OCI-LY1 (cell line): Measurements from ENCODE around the gene ZDHHC12.

Experiments used
- H2AFZ ChIP-seq: fragments of 200-600 bp; sonication (generic), shearing (Covaris generic); 2 replicates; pipeline ENCODE4 v1.6.0; 2014; ENCODE audit warnings: antibody characterized with exemption, mild to moderate bottlenecking, low read length
- H3F3A ChIP-seq: fragments of 200-600 bp; sonication (generic), shearing (Covaris generic); 2 replicates; pipeline ENCODE4 v1.6.0; 2014; ENCODE audit warnings: mild to moderate bottlenecking, antibody characterized with exemption, low read length, moderate library complexity; ENCODE audit not compliant: insufficient read depth
- H3K27ac ChIP-seq: fragments of 200-600 bp; sonication (generic); 2 replicates; pipeline ENCODE4 v1.5.1; 2014; ENCODE audit warnings: low read length, mixed run types, mild to moderate bottlenecking, low read depth; ENCODE audit not compliant: poor library complexity, severe bottlenecking
- H3K27me3 ChIP-seq: fragments of 200-600 bp; sonication (generic); 2 replicates; pipeline ENCODE4 v1.6.0; 2014; ENCODE audit warnings: antibody characterized with exemption, mild to moderate bottlenecking, low read length, moderate library complexity; ENCODE audit not compliant: insufficient read depth
- H3K36me3 ChIP-seq: fragments of 200-600 bp; sonication (generic); 2 replicates; pipeline ENCODE4 v1.6.1; 2014; ENCODE audit warnings: mild to moderate bottlenecking, antibody characterized with exemption, low read length, moderate library complexity, mixed read lengths; ENCODE audit not compliant: insufficient read depth
- H3K4me1 ChIP-seq: fragments of 200-600 bp; sonication (generic); 2 replicates; pipeline ENCODE4 v1.5.1; 2014; ENCODE audit warnings: mild to moderate bottlenecking, low read length, moderate library complexity; ENCODE audit not compliant: insufficient read depth, severe bottlenecking
- H3K4me2 ChIP-seq: fragments of 200-600 bp; sonication (generic), shearing (Covaris generic); 2 replicates; pipeline ENCODE4 v1.6.1; 2014; ENCODE audit warnings: low read length
- H3K4me3 ChIP-seq: fragments of 200-600 bp; sonication (generic); 2 replicates; pipeline ENCODE4 v1.5.1; 2014; ENCODE audit warnings: low read length, low read depth, mild to moderate bottlenecking, mixed read lengths; ENCODE audit not compliant: poor library complexity, severe bottlenecking
- H3K79me2 ChIP-seq: fragments of 200-600 bp; shearing (Covaris generic); 2 replicates; pipeline ENCODE4 v1.6.1; 2016; ENCODE audit warnings: mixed run types, low read length, mixed read lengths; ENCODE audit not compliant: insufficient read depth
- H3K9ac ChIP-seq: fragments of 200-600 bp; sonication (generic), shearing (Covaris generic); 2 replicates; pipeline ENCODE4 v1.6.1; 2014; ENCODE audit warnings: mild to moderate bottlenecking, low read length, mixed read lengths
- H3K9me2 ChIP-seq: fragments of 200-600 bp; sonication (generic), shearing (Covaris generic); 2 replicates; pipeline ENCODE4 v1.6.1; 2014; ENCODE audit warnings: low read depth, mild to moderate bottlenecking, low read length, mixed read lengths
- H3K9me3 ChIP-seq: fragments of 200-600 bp; shearing (Covaris generic); 2 replicates; pipeline ENCODE4 v1.6.1; 2014; ENCODE audit warnings: low read length, mixed read lengths
- H4K20me1 ChIP-seq: fragments of 200-600 bp; sonication (generic), shearing (Covaris generic); 2 replicates; pipeline ENCODE4 v1.6.0; 2016; ENCODE audit warnings: mild to moderate bottlenecking, low read length; ENCODE audit not compliant: insufficient read depth
- CTCF ChIP-seq: fragments of 200-600 bp; sonication (generic), shearing (Covaris generic); IDR thresholded peaks from 2 replicates; pipeline ENCODE4 v1.5.1; 2017; ENCODE audit warnings: mild to moderate bottlenecking, antibody characterized with exemption, low read length, moderate library complexity, mixed read lengths
- EZH2 ChIP-seq: fragments of 200-600 bp; sonication (generic), shearing (Covaris generic); IDR thresholded peaks from 2 replicates; pipeline ENCODE4 v1.8.0; 2017; ENCODE audit warnings: borderline replicate concordance, mixed run types, mild to moderate bottlenecking, antibody characterized with exemption, low read length, moderate library complexity, mixed read lengths

The ZDHHC12 gene

DNA sequence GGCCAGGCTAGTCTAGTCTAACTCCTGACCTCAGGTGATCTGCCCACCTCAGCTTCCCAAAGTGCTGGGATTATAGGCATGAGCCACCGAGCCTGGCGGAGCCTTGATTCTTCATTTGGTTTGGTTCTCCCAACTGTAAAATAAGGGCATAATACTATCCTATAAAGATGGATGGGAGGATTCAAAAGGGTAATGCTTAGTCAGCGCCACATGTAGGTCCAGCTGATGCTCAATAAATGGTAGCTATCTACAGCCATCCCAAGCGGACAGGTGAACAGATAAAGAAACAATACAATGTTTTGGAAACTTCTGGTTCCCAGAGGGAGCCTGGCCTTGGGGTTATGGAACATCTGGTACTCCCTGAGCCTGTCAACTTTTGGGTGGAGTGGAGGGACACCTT lies 48.5 kb downstream of the ZDHHC12 start:
- H3K4me3 ChIP-seq: no peak overlapping the region
- no peak overlapping the region for H2AFZ ChIP-seq
- 0 out of 2 replicates have a peak, but pooled peaks cover 4% of the 10 kb centered on the region for H3K36me3 ChIP-seq
- H3K9me3 ChIP-seq: no peaks in the 10 kb centered on the region
- no peaks in the 10 kb centered on the region for H3K9me2 ChIP-seq
- no peaks in the 10 kb centered on the region for H3K79me2 ChIP-seq
- H3K9ac ChIP-seq: no peak overlapping the region
- H3K27ac ChIP-seq: no peak overlapping the region
- no peaks in the 10 kb centered on the region for H3F3A ChIP-seq
- peaks cover 7% of the 10 kb centered on the region for H3K4me1 ChIP-seq
- no peak overlapping the region for H3K4me2 ChIP-seq
- no peaks in the 10 kb centered on the region for H4K20me1 ChIP-seq
- TF ChIP-seq EZH2 (no peak), CTCF (no peak)
- no peaks in the 10 kb centered on the region for H3K27me3 ChIP-seq
